SK-N-SH (cell line): ENCODE measurements around the gene REX1BD. TPM values are rescaled to one million over a fixed set of nuclear protein-coding genes. Genes with fewer than 3 reads are reported as not detected.

Source experiments
- CTCF ChIA-PET: fragments of 300-600, 350-600 bp; formaldehyde crosslinking; extraction: SDS; loops from one replicate; lab custom pipeline; 2021; lab: Yijun Ruan, JAX
- POLR2A ChIA-PET: fragments of 350-600 bp; sonication (Branson Sonifier 250); formaldehyde crosslinking; extraction: SDS; loops from one replicate; lab custom pipeline; 2020; ENCODE audit warnings: antibody characterized with exemption, inconsistent platforms; lab: Yijun Ruan, JAX
- DNase-seq: peaks from one replicate; pipeline ENCODE4 v3.0.0; 2012
- H2AFZ ChIP-seq: fragments of 200-600 bp; sonication (generic); 2 replicates; pipeline ENCODE4 v1.8.1; 2016; ENCODE audit warnings: antibody characterized with exemption, mild to moderate bottlenecking, low read depth
- H3F3A ChIP-seq: fragments of 200-600 bp; sonication (generic); replicated peaks from 2 replicates; pipeline ENCODE3; 2016; ENCODE audit warnings: antibody characterized with exemption, mild to moderate bottlenecking; ENCODE audit not compliant: insufficient read depth
- H3K27ac ChIP-seq, 2 experiments: fragments of 200-500 bp in 1 of 2; fragments of 200-600 bp in 1 of 2; sonication (Bioruptor generic) in 1 of 2; sonication (generic), shearing (Covaris generic) in 1 of 2; 2 replicates each; pipeline versions ENCODE4 v1.5.1 to v1.6.1; 2014 to 2016; ENCODE audit warnings: low read depth in 2 of 2, inconsistent platforms in 1 of 2, low read length in 1 of 2, mild to moderate bottlenecking in 1 of 2, mixed read lengths in 1 of 2
- H3K27me3 ChIP-seq: fragments of 200-600 bp; sonication (generic), shearing (Covaris generic); 2 replicates; pipeline ENCODE4 v1.6.1; 2016; ENCODE audit warnings: mixed run types; ENCODE audit not compliant: insufficient read depth
- H3K36me3 ChIP-seq, 2 experiments: fragments of 200-500 bp in 1 of 2; fragments of 200-600 bp in 1 of 2; sonication (Bioruptor generic) in 1 of 2; sonication (generic) in 1 of 2; replicated peaks in 1 of 2; 2 replicates each; pipeline versions ENCODE3 to v1.5.1; 2014 to 2016; ENCODE audit warnings: low read length in 1 of 2, mild to moderate bottlenecking in 1 of 2; ENCODE audit not compliant: insufficient read depth in 2 of 2, control insufficient read depth in 1 of 2
- H3K4me1 ChIP-seq, 2 experiments: fragments of 200-500 bp in 1 of 2; fragments of 200-600 bp in 1 of 2; sonication (Bioruptor generic) in 1 of 2; sonication (generic), shearing (Covaris generic) in 1 of 2; 2 replicates each; pipeline versions ENCODE4 v1.5.1 to v1.6.1; 2014 to 2016; ENCODE audit warnings: low read depth in 1 of 2, low read length in 1 of 2, mixed run types in 1 of 2; ENCODE audit not compliant: insufficient read depth in 2 of 2, control insufficient read depth in 1 of 2
- H3K4me2 ChIP-seq: fragments of 200-600 bp; sonication (generic), shearing (Covaris generic); 2 replicates; pipeline ENCODE4 v1.6.1; 2017; ENCODE audit warnings: mixed run types
- H3K4me3 ChIP-seq, 2 experiments: fragments of 200-500 bp in 1 of 2; fragments of 200-600 bp in 1 of 2; sonication (Bioruptor generic) in 1 of 2; sonication (generic), shearing (Covaris generic) in 1 of 2; 2 replicates each; pipeline versions ENCODE4 v1.5.1 to v1.8.1; 2014 to 2016; ENCODE audit warnings: low read depth in 2 of 2, inconsistent platforms in 1 of 2, low read length in 1 of 2, mild to moderate bottlenecking in 1 of 2, mixed read lengths in 1 of 2, moderate library complexity in 1 of 2
- H3K79me2 ChIP-seq: fragments of 200-600 bp; sonication (generic); 2 replicates; pipeline ENCODE4 v1.8.1; 2017; ENCODE audit warnings: mild to moderate bottlenecking; ENCODE audit not compliant: insufficient read depth
- H3K9ac ChIP-seq: fragments of 200-600 bp; sonication (generic); 2 replicates; pipeline ENCODE4 v1.6.1; 2017; ENCODE audit warnings: mixed run types
- H3K9me2 ChIP-seq: fragments of 200-600 bp; sonication (generic); 2 replicates; pipeline ENCODE4 v1.6.1; 2017; ENCODE audit warnings: mixed run types
- H3K9me3 ChIP-seq: fragments of 200-600 bp; sonication (generic); 2 replicates; pipeline ENCODE4 v1.6.1; 2017; ENCODE audit warnings: mixed run types, mild to moderate bottlenecking, moderate library complexity
- H4K20me1 ChIP-seq: fragments of 200-600 bp; sonication (generic); 2 replicates; pipeline ENCODE4 v1.6.1; 2017; ENCODE audit warnings: mild to moderate bottlenecking, mixed run types; ENCODE audit not compliant: insufficient read depth
- CHD2 ChIP-seq: fragments of 150-350 bp; IDR thresholded peaks from 2 replicates; pipeline ENCODE4 v1.6.1; 2018; ENCODE audit warnings: low read length; ENCODE audit not compliant: partially characterized antibody
- ELF1 ChIP-seq: IDR thresholded peaks from 2 replicates; pipeline ENCODE4 v1.4.0; 2012
- EP300 ChIP-seq, 2 experiments: IDR thresholded peaks; 2 replicates each; pipeline versions ENCODE4 v1.4.0 to v1.6.1; 2012; ENCODE audit warnings: borderline replicate concordance in 1 of 2, low read depth in 1 of 2, low read length in 1 of 2
- EZH2phosphoT487 ChIP-seq: fragments of 200-600 bp; sonication (generic); IDR thresholded peaks from 2 replicates; pipeline ENCODE4 v1.6.1; 2017; ENCODE audit warnings: low read depth, mixed run types, mild to moderate bottlenecking, antibody characterized with exemption, moderate library complexity, borderline replicate concordance
- FOSL2 ChIP-seq: IDR thresholded peaks from 2 replicates; pipeline ENCODE4 v1.4.0; 2012; ENCODE audit warnings: low read depth, mild to moderate bottlenecking, moderate library complexity, borderline replicate concordance
- FOXM1 ChIP-seq: IDR thresholded peaks from 2 replicates; pipeline ENCODE4 v1.4.0; 2012; ENCODE audit warnings: low read depth, mild to moderate bottlenecking
- JUND ChIP-seq: IDR thresholded peaks from 2 replicates; pipeline ENCODE4 v1.4.0; 2012
- MEF2A ChIP-seq: IDR thresholded peaks from 2 replicates; pipeline ENCODE4 v1.4.0; 2012; ENCODE audit warnings: low read depth, borderline replicate concordance
- MXI1 ChIP-seq: IDR thresholded peaks from 2 replicates; pipeline ENCODE4 v1.6.1; 2012; ENCODE audit warnings: mild to moderate bottlenecking, low read depth, low read length, improper control_type of control experiment
- NFIC ChIP-seq: IDR thresholded peaks from 2 replicates; pipeline ENCODE4 v1.4.0; 2012; ENCODE audit warnings: borderline replicate concordance
- NRF1 ChIP-seq: IDR thresholded peaks from 2 replicates; pipeline ENCODE4 v1.6.1; 2012; ENCODE audit warnings: low read depth, mild to moderate bottlenecking, low read length
- POLR2AphosphoS5 ChIP-seq: IDR thresholded peaks from 2 replicates; pipeline ENCODE4 v1.6.1; 2012; ENCODE audit warnings: low read depth, low read length
- RFX5 ChIP-seq: IDR thresholded peaks from 2 replicates; pipeline ENCODE4 v1.6.1; 2012; ENCODE audit warnings: mild to moderate bottlenecking, improper control_type of control experiment, low read length
- SIN3A ChIP-seq: IDR thresholded peaks from 2 replicates; pipeline ENCODE4 v1.6.1; 2012; ENCODE audit warnings: low read depth, mild to moderate bottlenecking, low read length, moderate library complexity, borderline replicate concordance
- TEAD4 ChIP-seq: IDR thresholded peaks from 2 replicates; pipeline ENCODE4 v1.4.0; 2012; ENCODE audit warnings: mild to moderate bottlenecking, borderline replicate concordance; ENCODE audit not compliant: insufficient read depth
- YY1 ChIP-seq: IDR thresholded peaks from 2 replicates; pipeline ENCODE4 v1.4.0; 2012; ENCODE audit warnings: low read depth, mild to moderate bottlenecking
- WGBS: methylation state at CpG from one replicate; pipeline ENCODE4 v1.1.6; 2017; ENCODE audit warnings: low lambda C conversion rate; 5-methylcytosine and 5-hydroxymethylcytosine counted together
- polyA plus RNA-seq, 3 experiments: library from polyadenylated mRNA; depleted of rRNA; stranded (reverse); fragments of >200 nt; gene quantifications; 2 replicates each; pipeline ENCODE4 v1.2.3, GENCODE V29; 2012
- TF ChIP-seq, protein P1 (sequence below): IDR thresholded peaks from 2 replicates; pipeline ENCODE4 v1.4.0; 2012; ENCODE audit warnings: low read depth, borderline replicate concordance
- TF ChIP-seq, protein P2 (sequence below): IDR thresholded peaks from 2 replicates; pipeline ENCODE4 v1.4.0; 2012; ENCODE audit warnings: low read depth
- TF ChIP-seq, protein P3 (sequence below): IDR thresholded peaks from 2 replicates; pipeline ENCODE4; 2012
- TF ChIP-seq, protein P4 (sequence below): fragments of 150-350 bp; IDR thresholded peaks from 2 replicates; pipeline ENCODE4 v1.6.1; 2016; ENCODE audit warnings: mild to moderate bottlenecking, low read depth, low read length

REX1BD gene
- polyA plus RNA-seq, 1 of the 3 experiments (the other 2 are of a cell fraction) = 159 TPM

DNA sequence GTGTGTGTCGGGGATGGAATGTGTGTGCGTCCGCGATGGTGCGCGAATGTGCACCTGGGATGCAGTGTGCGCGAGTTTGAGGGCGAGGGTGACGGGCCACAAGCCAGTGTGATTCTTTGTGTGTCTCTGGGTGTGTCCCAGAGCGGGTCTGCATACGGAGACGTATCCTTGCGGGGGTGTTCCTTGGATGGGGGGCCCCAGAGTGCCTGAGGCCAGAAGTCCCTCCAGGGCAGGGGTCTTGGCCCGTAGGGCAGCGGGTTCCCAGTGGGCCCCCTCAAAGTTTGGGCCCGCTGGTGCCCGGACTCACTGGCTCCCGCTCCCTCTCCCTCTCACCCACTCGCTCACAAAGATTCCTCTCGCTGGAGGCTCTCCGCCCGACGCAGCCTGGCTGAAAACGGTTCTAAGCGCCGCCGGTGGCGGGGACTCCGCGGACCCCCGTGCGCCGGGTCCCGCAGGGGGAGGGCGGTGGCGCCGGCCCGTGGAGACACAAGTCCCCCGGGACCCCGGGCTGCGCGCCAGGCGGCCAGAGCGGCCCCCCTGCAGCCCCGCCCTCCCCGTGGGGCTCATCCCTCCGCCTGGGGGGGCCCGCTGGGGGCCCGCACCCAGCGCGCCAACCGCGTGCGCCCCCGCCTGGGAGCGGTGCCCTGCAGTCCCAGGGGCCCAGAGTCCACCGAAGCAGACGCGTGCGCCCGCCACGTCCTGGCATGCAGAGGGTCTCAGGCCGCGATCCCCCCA lies 17.1 kb downstream of the REX1BD start:
- Histone ChIP-seq H3F3A (peaks cover 27% of the 10 kb centered on the region), H3K9me2 (no peaks in the 10 kb centered on the region), H3K9me3 (no peaks in the 10 kb centered on the region), H3K4me1 (peaks cover 0 to under 1% of the 10 kb centered on the region in 2 experiments; a peak in 1 of 4 replicates), H3K9ac (no peak overlapping the region), H3K27ac (no peak overlapping the region), H3K79me2 (no peaks in the 10 kb centered on the region), H3K4me2 (no peak overlapping the region), H2AFZ (no peak overlapping the region), H3K27me3 (peaks cover 53% of the 10 kb centered on the region), H4K20me1 (no peaks in the 10 kb centered on the region), H3K36me3 (no peaks in the 10 kb centered on the region), H3K4me3 (no peak overlapping the region)
- DNase-seq = peak; percentile 49
- TF ChIP-seq, protein P1, sequence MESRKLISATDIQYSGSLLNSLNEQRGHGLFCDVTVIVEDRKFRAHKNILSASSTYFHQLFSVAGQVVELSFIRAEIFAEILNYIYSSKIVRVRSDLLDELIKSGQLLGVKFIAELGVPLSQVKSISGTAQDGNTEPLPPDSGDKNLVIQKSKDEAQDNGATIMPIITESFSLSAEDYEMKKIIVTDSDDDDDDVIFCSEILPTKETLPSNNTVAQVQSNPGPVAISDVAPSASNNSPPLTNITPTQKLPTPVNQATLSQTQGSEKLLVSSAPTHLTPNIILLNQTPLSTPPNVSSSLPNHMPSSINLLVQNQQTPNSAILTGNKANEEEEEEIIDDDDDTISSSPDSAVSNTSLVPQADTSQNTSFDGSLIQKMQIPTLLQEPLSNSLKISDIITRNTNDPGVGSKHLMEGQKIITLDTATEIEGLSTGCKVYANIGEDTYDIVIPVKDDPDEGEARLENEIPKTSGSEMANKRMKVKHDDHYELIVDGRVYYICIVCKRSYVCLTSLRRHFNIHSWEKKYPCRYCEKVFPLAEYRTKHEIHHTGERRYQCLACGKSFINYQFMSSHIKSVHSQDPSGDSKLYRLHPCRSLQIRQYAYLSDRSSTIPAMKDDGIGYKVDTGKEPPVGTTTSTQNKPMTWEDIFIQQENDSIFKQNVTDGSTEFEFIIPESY = no peak
- no peak for TF ChIP-seq SIN3A
- TF ChIP-seq FOXM1 = no peak
- TF ChIP-seq CHD2 = no peak
- no peak for TF ChIP-seq TEAD4
- no peak for TF ChIP-seq NFIC
- TF ChIP-seq POLR2AphosphoS5 = no peak
- TF ChIP-seq, protein P2, sequence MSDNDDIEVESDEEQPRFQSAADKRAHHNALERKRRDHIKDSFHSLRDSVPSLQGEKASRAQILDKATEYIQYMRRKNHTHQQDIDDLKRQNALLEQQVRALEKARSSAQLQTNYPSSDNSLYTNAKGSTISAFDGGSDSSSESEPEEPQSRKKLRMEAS = no peak
- no peak for TF ChIP-seq RFX5
- WGBS = 18% methylated on average over 8 of the region's 65 CpGs
- ChIA-PET CTCF (interaction anchor here (1.8 to 2.8 kb wide), 4 partner anchors 11 to 261 kb away, joined by 6 to 19 read pairs (median 8); no protein-coding TSS in a partner anchor), POLR2A (no interaction called here)

DNA sequence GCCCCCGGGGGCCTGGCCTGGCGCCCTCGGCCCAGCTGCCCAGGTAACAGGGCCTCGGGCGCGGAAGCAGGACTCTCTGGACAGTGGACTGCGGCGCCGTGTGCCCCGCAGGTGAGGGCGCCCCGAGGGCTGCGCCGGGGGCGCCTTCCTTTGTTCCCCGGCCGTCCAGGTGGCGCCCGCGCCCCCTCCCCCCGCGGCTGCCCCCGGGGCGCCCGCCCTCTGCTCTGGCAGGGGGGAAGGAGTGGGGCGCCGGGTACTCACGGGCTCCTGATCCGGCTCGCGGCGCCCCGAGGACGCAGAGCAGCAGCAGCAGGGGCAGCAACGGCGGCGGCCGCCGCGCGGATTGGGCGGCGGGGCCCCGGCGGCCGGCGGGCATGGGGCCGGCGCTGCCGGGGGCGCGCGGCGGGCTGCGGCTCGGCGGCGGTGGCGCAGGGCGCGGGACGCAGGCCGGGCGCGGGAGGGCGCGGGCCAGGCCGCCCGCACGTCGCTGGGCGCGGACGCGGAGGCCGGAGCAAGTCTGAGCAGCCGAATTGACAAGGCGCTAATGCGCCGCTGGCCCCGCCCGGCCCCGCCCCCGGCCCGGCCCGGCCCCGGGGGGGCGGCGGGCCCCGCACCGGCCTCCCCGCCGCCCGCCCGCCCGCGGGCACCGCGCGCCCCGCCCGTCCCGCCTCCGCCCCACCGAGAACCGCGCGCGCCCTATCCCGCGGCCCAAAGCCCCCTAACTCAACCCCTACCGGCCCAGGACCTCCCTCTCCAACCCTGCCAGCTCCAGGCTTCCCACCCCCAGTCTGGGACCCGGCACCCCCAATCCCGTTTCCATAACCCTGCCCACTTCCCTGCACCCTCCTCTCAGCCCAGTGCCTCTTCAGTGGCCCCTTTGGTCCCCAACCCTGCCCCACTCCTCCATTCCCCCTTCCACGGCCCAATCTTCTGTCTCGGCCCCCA lies 18.0 kb downstream of the REX1BD start, which contains the start of gene CRLF1:
TSS of gene CRLF1 (minus strand) at position 519 of the 945 bp plus-strand sequence. CDS start at position 376, 143 bp downstream.
- Histone ChIP-seq H2AFZ (no peak within 1 kb of the TSS), H3K27me3 (peaks cover 60% of the 10 kb centered on the region), H3K4me1 (peaks cover 6 to 7% of the 10 kb centered on the region in 2 experiments; a peak in 2 of 4 replicates), H3F3A (peaks cover 27% of the 10 kb centered on the region), H3K79me2 (no peaks in the 10 kb centered on the region), H3K36me3 (no peaks in the 10 kb centered on the region), H4K20me1 (no peaks in the 10 kb centered on the region), H3K9me2 (no peaks in the 10 kb centered on the region), H3K27ac (no peak within 1 kb of the TSS), H3K9me3 (no peaks in the 10 kb centered on the region), H3K9ac (no peak within 1 kb of the TSS), H3K4me3 (peak within 1 kb of the TSS in 1 of 2 experiments; percentile 35; a peak in 3 of 4 replicates), H3K4me2 (peak within 1 kb of the TSS; percentile 66; the same call in 1 of the 2 replicates)
- WGBS = 3% methylated on average over 12 of the region's 116 CpGs
- POLR2A ChIA-PET = no interaction called here
- CTCF ChIA-PET = interaction anchor here (1.0 to 1.8 kb wide), 4 partner anchors 12 to 240 kb away, joined by 3 to 6 read pairs (median 4); no protein-coding TSS in a partner anchor
- peak; percentile 71 for DNase-seq
- TF ChIP-seq CHD2 (no peak), MXI1 (no peak), EZH2phosphoT487 (no peak), ELF1 (no peak), NRF1 (no peak), MEF2A (no peak), YY1 (no peak), JUND (no peak), TEAD4 (no peak), RFX5 (no peak), FOXM1 (no peak), EP300 (IDR thresholded peaks at IDR 0.05; ENCODE audit: borderline replicate concordance in 1 of 2, low read depth in 1 of 2, low read length in 1 of 2) (no peak), FOSL2 (no peak)
- TF ChIP-seq, protein P2 = no peak
- TF ChIP-seq, protein P3, sequence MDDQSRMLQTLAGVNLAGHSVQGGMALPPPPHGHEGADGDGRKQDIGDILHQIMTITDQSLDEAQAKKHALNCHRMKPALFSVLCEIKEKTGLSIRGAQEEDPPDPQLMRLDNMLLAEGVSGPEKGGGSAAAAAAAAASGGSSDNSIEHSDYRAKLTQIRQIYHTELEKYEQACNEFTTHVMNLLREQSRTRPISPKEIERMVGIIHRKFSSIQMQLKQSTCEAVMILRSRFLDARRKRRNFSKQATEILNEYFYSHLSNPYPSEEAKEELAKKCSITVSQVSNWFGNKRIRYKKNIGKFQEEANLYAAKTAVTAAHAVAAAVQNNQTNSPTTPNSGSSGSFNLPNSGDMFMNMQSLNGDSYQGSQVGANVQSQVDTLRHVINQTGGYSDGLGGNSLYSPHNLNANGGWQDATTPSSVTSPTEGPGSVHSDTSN = no peak
- TF ChIP-seq, protein P4, sequence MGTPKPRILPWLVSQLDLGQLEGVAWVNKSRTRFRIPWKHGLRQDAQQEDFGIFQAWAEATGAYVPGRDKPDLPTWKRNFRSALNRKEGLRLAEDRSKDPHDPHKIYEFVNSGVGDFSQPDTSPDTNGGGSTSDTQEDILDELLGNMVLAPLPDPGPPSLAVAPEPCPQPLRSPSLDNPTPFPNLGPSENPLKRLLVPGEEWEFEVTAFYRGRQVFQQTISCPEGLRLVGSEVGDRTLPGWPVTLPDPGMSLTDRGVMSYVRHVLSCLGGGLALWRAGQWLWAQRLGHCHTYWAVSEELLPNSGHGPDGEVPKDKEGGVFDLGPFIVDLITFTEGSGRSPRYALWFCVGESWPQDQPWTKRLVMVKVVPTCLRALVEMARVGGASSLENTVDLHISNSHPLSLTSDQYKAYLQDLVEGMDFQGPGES = no peak
